ENCODE measurements around the gene ARRDC3.

Gene ARRDC3

DNA sequence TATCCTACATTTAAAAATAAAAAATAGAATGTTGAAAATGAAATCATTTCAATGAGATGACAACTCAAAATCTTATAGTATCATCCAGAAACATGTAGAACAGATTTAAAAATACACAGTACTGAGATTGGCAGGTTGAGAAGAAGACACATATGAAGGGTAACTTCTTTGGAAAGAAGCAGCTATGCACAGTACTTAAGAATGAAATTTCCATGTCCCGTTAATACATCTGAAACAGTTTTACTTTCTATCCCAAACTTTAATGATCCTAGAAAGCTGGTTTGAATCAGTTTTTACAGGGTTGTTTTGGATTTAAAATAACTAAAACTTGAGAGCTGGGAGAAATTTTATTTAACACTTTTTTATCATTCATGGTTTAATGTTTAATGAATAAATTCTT lies 36.0 kb upstream of the ARRDC3 start (continued):
- no peak for TF ChIP-seq ZNF837 (tag by site-specific recombination; IDR thresholded peaks at IDR 0.05)
- no peak for TF ChIP-seq ZNF157 (tag by site-specific recombination; IDR thresholded peaks at IDR 0.05)
- TF ChIP-seq ZNF561 (tag by site-specific recombination; IDR thresholded peaks at IDR 0.05; ENCODE audit: borderline replicate concordance) = no peak
- no peak for TF ChIP-seq ZFHX2 (tag by site-specific recombination; conservative IDR thresholded peaks at IDR 0.05)
- no peak for TF ChIP-seq ZNF48 (tag by site-specific recombination; IDR thresholded peaks at IDR 0.05)
- no peak for TF ChIP-seq KLF7 (tag by site-specific recombination; IDR thresholded peaks at IDR 0.05; ENCODE audit: borderline replicate concordance)
- no peak for TF ChIP-seq ZNF747 (tag by site-specific recombination; IDR thresholded peaks at IDR 0.05)
- no peak for TF ChIP-seq ZNF600 (tag by site-specific recombination; IDR thresholded peaks at IDR 0.05)
- no peak for TF ChIP-seq ZNF112 (tag by site-specific recombination; IDR thresholded peaks at IDR 0.05)
- TF ChIP-seq ZNF623 (tag by site-specific recombination; IDR thresholded peaks at IDR 0.05) = no peak
- TF ChIP-seq, protein P1, sequence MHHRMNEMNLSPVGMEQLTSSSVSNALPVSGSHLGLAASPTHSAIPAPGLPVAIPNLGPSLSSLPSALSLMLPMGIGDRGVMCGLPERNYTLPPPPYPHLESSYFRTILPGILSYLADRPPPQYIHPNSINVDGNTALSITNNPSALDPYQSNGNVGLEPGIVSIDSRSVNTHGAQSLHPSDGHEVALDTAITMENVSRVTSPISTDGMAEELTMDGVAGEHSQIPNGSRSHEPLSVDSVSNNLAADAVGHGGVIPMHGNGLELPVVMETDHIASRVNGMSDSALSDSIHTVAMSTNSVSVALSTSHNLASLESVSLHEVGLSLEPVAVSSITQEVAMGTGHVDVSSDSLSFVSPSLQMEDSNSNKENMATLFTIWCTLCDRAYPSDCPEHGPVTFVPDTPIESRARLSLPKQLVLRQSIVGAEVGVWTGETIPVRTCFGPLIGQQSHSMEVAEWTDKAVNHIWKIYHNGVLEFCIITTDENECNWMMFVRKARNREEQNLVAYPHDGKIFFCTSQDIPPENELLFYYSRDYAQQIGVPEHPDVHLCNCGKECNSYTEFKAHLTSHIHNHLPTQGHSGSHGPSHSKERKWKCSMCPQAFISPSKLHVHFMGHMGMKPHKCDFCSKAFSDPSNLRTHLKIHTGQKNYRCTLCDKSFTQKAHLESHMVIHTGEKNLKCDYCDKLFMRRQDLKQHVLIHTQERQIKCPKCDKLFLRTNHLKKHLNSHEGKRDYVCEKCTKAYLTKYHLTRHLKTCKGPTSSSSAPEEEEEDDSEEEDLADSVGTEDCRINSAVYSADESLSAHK (tag by site-specific recombination; IDR thresholded peaks at IDR 0.05) = no peak
- TF ChIP-seq ZNF37A (tag by site-specific recombination; IDR thresholded peaks at IDR 0.05) = no peak
- TF ChIP-seq SP2 (tag by site-specific recombination; IDR thresholded peaks at IDR 0.05) = no peak
- no peak for TF ChIP-seq ZNF549 (tag by site-specific recombination; IDR thresholded peaks at IDR 0.05)
- no peak for TF ChIP-seq ZNF521 (tag by site-specific recombination; IDR thresholded peaks at IDR 0.05)
- TF ChIP-seq ZNF175 (tag by site-specific recombination; IDR thresholded peaks at IDR 0.05) = no peak

DNA sequence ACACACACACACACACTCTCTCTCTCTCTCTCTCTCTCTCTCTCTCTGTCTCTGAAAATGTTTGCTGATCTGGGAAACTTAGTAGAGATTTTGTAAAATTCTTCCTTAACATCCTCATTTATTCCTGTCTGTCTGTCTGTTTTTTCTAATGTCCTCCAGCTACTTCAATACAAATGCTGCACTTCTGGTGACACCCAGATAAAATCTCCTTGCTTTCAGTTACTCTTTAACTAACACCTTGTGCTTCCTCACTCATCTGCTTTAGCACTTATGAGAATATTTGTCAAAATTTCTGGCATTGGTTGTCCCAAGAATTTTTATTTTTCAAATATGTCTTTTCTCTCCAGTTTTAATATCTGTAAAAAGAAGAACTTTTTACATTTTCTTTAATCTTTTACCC lies 35.0 kb upstream of the ARRDC3 start:
- H3K4me3 ChIP-seq (ENCODE audit: low read depth, low read length) = no peak overlapping the region
- ChIA-PET CTCF (interaction anchor here (0.6 to 7.6 kb wide), 10 partner anchors 10 to 613 kb away, joined by 3 to 98 read pairs (median 9); no protein-coding TSS in a partner anchor), POLR2A (no interaction called here)
- H3K36me3 ChIP-seq (ENCODE audit: control insufficient read depth in 2 of 2, insufficient read depth in 1 of 2, low read length in 2 of 2) = no peaks in the 10 kb centered on the region
- H3K4me1 ChIP-seq (ENCODE audit: control insufficient read depth, insufficient read depth, low read length) = peaks cover 3% of the 10 kb centered on the region
- H3K9me3 ChIP-seq (ENCODE audit: control insufficient read depth, insufficient read depth, low read depth, low read length) = no peaks in the 10 kb centered on the region
- no peak overlapping the region for H3K27ac ChIP-seq (ENCODE audit: extremely low read depth, low read depth, low read length)
- TF ChIP-seq, protein P2, sequence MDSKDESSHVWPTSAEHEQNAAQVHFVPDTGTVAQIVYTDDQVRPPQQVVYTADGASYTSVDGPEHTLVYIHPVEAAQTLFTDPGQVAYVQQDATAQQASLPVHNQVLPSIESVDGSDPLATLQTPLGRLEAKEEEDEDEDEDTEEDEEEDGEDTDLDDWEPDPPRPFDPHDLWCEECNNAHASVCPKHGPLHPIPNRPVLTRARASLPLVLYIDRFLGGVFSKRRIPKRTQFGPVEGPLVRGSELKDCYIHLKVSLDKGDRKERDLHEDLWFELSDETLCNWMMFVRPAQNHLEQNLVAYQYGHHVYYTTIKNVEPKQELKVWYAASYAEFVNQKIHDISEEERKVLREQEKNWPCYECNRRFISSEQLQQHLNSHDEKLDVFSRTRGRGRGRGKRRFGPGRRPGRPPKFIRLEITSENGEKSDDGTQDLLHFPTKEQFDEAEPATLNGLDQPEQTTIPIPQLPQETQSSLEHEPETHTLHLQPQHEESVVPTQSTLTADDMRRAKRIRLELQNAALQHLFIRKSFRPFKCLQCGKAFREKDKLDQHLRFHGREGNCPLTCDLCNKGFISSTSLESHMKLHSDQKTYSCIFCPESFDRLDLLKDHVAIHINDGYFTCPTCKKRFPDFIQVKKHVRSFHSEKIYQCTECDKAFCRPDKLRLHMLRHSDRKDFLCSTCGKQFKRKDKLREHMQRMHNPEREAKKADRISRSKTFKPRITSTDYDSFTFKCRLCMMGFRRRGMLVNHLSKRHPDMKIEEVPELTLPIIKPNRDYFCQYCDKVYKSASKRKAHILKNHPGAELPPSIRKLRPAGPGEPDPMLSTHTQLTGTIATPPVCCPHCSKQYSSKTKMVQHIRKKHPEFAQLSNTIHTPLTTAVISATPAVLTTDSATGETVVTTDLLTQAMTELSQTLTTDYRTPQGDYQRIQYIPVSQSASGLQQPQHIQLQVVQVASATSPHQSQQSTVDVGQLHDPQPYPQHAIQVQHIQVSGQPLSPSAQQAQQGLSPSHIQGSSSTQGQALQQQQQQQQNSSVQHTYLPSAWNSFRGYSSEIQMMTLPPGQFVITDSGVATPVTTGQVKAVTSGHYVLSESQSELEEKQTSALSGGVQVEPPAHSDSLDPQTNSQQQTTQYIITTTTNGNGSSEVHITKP (tag by site-specific recombination; IDR thresholded peaks at IDR 0.05) = no peak
- 0 out of 2 replicates have a peak, but pooled peaks have one; percentile 46 for TF ChIP-seq RBAK (tag by site-specific recombination; IDR thresholded peaks at IDR 0.05)
- peak; percentile 78 for TF ChIP-seq ZNF596 (tag by site-specific recombination; IDR thresholded peaks at IDR 0.05)
- no peak for TF ChIP-seq ZNF350 (tag by site-specific recombination; IDR thresholded peaks at IDR 0.05)
- TF ChIP-seq, protein P3, sequence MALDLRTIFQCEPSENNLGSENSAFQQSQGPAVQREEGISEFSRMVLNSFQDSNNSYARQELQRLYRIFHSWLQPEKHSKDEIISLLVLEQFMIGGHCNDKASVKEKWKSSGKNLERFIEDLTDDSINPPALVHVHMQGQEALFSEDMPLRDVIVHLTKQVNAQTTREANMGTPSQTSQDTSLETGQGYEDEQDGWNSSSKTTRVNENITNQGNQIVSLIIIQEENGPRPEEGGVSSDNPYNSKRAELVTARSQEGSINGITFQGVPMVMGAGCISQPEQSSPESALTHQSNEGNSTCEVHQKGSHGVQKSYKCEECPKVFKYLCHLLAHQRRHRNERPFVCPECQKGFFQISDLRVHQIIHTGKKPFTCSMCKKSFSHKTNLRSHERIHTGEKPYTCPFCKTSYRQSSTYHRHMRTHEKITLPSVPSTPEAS (tag by site-specific recombination; IDR thresholded peaks at IDR 0.05) = peak; percentile 41; the same call in 1 of the 2 replicates
- TF ChIP-seq ZNF585B (tag by site-specific recombination; IDR thresholded peaks at IDR 0.05) = no peak
- TF ChIP-seq ZNF660 (tag by site-specific recombination; IDR thresholded peaks at IDR 0.05) = no peak
- TF ChIP-seq, protein P4, sequence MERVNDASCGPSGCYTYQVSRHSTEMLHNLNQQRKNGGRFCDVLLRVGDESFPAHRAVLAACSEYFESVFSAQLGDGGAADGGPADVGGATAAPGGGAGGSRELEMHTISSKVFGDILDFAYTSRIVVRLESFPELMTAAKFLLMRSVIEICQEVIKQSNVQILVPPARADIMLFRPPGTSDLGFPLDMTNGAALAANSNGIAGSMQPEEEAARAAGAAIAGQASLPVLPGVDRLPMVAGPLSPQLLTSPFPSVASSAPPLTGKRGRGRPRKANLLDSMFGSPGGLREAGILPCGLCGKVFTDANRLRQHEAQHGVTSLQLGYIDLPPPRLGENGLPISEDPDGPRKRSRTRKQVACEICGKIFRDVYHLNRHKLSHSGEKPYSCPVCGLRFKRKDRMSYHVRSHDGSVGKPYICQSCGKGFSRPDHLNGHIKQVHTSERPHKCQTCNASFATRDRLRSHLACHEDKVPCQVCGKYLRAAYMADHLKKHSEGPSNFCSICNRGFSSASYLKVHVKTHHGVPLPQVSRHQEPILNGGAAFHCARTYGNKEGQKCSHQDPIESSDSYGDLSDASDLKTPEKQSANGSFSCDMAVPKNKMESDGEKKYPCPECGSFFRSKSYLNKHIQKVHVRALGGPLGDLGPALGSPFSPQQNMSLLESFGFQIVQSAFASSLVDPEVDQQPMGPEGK (tag by site-specific recombination; IDR thresholded peaks at IDR 0.05) = no peak
- TF ChIP-seq ZNF2 (tag by site-specific recombination; IDR thresholded peaks at IDR 0.05) = no peak
- no peak for TF ChIP-seq OSR2 (tag by site-specific recombination; IDR thresholded peaks at IDR 0.05)
- TF ChIP-seq ZNF654 (tag by site-specific recombination; IDR thresholded peaks at IDR 0.05; ENCODE audit: low read depth) = no peak
- no peak for TF ChIP-seq ZNF274 (IDR thresholded peaks at IDR 0.05; ENCODE audit: low read length)
- no peak for TF ChIP-seq ZNF274 (tag by site-specific recombination; IDR thresholded peaks at IDR 0.05; ENCODE audit: borderline replicate concordance)
- no peak for TF ChIP-seq ZNF112 (tag by site-specific recombination; IDR thresholded peaks at IDR 0.05)

Data from HEK293 (cell line).